Myocyte (in vitro differentiated cells): ENCODE results near the gene MZT2B. TPM values are rescaled to one million over a fixed set of nuclear protein-coding genes. Genes with fewer than 3 reads are reported as not detected.
"Not testable (repeated sequence)": the region's sequence is repeated elsewhere in the genome, so short reads cannot be mapped to it uniquely, and the experiment has no call there.

Experiments
- DNase-seq: peaks from one replicate; pipeline ENCODE4 v3.0.0-alpha.2; 2012; ENCODE audit warnings: low read depth
- total RNA-seq: library from RNA; depleted of rRNA; stranded (reverse); fragments of >200 nt; gene quantifications from 2 replicates; pipeline ENCODE4 v1.2.3, GENCODE V29; 2014

MZT2B gene
- total RNA-seq, 1 donor from 2014 or later: 55.7 TPM

- DNase-seq: not testable (repeated sequence)
These were observed 20.5 kb downstream of the MZT2B start for GRCh38 chr2:130202518-130202917.

GRCh38 chr2:130203150-130203549 lies 21.1 kb downstream of the MZT2B start:
- not testable (repeated sequence) for DNase-seq

GRCh38 chr2:130207051-130207450 lies 25.0 kb downstream of the MZT2B start:
- DNase-seq: not testable (repeated sequence)

GRCh38 chr2:130219147-130219546 lies 37.1 kb downstream of the MZT2B start:
- not testable (repeated sequence) for DNase-seq

GRCh38 chr2:130220505-130220904 lies 38.4 kb downstream of the MZT2B start:
- not testable (repeated sequence) for DNase-seq

- not testable (repeated sequence) for DNase-seq
These were observed 40.5 kb downstream of the MZT2B start for GRCh38 chr2:130222523-130222922.

- not testable (repeated sequence) for DNase-seq
These were observed 45.9 kb downstream of the MZT2B start for GRCh38 chr2:130228005-130228404.

- DNase-seq: not testable (repeated sequence)
These were observed 46.6 kb downstream of the MZT2B start for GRCh38 chr2:130228467-130229160.

GRCh38 chr2:130229161-130229510 lies 47.1 kb downstream of the MZT2B start:
- not testable (repeated sequence) for DNase-seq

GRCh38 chr2:130230376-130230775 lies 48.3 kb downstream of the MZT2B start:
- not testable (repeated sequence) for DNase-seq

GRCh38 chr2:130230907-130231306 lies 48.8 kb downstream of the MZT2B start:
- not testable (repeated sequence) for DNase-seq

- DNase-seq: no peak
These were observed 49.6 kb downstream of the MZT2B start for GRCh38 chr2:130231656-130232055.

- not testable (repeated sequence) for DNase-seq
These were observed 51.0 kb downstream of the MZT2B start for GRCh38 chr2:130233066-130233465.

GRCh38 chr2:130239581-130239980 lies 57.5 kb downstream of the MZT2B start:
- DNase-seq: not testable (repeated sequence)

Other genes starting within 250 kb of the MZT2B start
- gene RAB6C, start 202.6 kb upstream of the MZT2B start, total RNA-seq: not detected in 2 replicates
- not detected in 2 replicates for gene POTEF, start 53.0 kb upstream of the MZT2B start, total RNA-seq
- 3.5 and 9.8 TPM in 2 replicates for gene CCDC74B, start 37.1 kb upstream of the MZT2B start, total RNA-seq
- 17.1 and 19.0 TPM in 2 replicates for gene SMPD4, start 660 bp upstream of the MZT2B start, total RNA-seq
- gene TUBA3E, start 16.2 kb downstream of the MZT2B start, total RNA-seq: not detected in 2 replicates
- gene IMP4, start 160.6 kb downstream of the MZT2B start, total RNA-seq: 104 and 148 TPM in 2 replicates
- 10.5 and 11.3 TPM in 2 replicates for gene PTPN18, start 173.8 kb downstream of the MZT2B start, total RNA-seq